Epithelial cell of proximal tubule (primary cell): ENCODE measurements around the gene MEG3. TPM values are rescaled to one million over a fixed set of nuclear protein-coding genes. Genes with fewer than 3 reads are reported as not detected.

ENCODE experiments used
- DNase-seq: peaks from one replicate; pipeline ENCODE4 v3.0.0-alpha.2; 2011; ENCODE audit warnings: low read depth
- H3K4me3 ChIP-seq: 2 replicates; pipeline ENCODE4 v1.5.1; 2011; ENCODE audit warnings: low read depth, mild to moderate bottlenecking, low read length
- CTCF ChIP-seq: conservative IDR thresholded peaks from 2 replicates; pipeline ENCODE4 v1.5.1; 2012; ENCODE audit warnings: low read depth, mild to moderate bottlenecking, low read length
- total RNA-seq: library from RNA; depleted of rRNA; stranded (reverse); fragments of >200 nt; gene quantifications from 2 replicates; pipeline ENCODE4 v1.2.3, GENCODE V29; 2015

Gene MEG3
- total RNA-seq, 1 donor from 2014 or later = 26.0 TPM

DNA sequence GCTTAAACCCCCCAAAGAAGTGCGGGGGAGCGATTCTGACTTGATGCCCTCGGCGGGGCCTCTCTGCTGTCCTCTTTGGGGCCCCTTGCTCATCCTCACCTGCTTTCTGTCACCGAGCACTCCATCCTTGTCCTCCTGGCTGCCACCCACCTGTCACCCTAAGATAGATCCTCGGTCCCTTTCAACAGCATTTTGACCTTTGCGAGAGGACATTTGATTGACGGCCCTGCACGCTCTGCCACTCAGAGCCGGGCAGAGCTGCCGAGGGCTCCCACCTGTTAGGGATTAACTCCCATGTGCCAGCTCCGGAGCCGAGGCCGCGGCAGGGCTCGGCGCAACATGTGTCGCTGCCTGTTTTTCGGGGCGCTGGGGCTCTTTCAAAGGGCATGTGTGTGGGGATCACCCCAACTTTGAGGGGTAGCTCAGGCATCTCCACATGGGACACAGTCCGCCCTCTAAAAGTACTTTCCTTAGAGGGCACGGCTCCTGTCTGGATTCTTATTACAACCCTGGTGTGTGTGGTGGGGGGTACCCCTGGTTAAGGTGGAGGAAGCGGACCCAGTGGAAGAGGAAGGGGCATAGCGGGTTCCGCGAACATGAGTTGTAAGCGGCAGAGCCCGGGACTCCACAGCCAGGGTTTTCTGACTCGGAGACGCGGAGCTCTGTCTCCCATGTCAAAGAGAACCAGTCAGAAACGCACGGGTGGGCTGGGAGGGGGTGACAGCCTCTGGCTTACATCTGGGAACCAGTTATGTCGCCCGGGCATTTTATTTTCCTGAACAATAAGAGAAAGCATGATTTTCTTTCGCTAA is 811 bp upstream of the MEG3 start:
- no peak for TF ChIP-seq CTCF
- no peak for DNase-seq
- H3K4me3 ChIP-seq = no peak overlapping the region

- no peak for TF ChIP-seq CTCF
- H3K4me3 ChIP-seq = no peak overlapping the region
- DNase-seq = no peak
Observed at GRCh38 chr14:100826391-100827100, 628 bp downstream of the MEG3 start.

DNA sequence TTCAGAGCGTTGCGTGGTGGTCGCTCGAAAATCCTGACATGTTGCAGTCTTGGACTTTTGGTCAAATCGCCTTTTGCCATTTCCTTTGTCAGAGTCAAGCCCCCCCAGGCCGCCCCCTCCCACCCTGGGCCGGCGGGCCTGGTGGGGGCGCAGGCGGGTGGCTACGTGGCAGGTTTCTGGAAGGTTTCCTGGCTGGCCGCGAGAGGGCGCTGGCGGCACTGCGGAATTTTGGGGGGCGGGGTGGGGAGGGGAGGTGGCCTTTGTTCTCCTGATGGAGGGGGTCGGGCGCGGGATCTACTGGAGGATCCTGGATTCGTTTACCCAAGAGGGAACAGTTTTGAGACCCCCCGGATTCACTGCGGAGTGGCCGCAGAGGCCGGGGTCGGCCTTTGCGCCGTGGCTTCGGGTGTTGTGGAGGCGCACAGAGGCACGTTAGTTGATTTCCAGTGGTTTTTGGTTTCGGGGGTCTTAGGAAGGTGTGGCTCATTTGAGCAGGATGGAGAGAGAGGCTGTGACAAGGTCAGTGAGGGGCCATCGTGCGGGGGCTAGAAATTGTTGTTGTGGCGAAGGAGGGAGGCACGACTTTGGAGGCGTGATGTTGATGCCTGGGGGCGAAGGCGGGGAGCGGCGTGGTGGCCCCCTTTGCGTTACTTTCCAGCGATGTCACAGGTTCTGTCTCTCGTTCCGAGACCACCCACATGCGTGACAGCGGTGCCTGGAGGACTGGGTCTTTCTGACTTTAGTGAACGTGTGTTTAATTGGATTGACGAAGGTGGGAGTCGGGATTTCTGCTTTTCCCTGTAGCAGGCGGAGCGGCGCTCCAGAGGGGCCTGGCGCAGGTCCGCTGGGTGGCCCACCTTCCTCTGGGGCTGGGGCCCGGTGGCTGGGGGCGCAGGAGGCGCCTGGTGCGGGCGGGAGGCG is 1.4 kb downstream of the MEG3 start:
- peak; percentile 33 for TF ChIP-seq CTCF
- H3K4me3 ChIP-seq = no peak overlapping the region
- no peak for DNase-seq

- DNase-seq = no peak
- TF ChIP-seq CTCF = peak; percentile 57
- H3K4me3 ChIP-seq = no peak overlapping the region
Observed at GRCh38 chr14:100828031-100828769, 2.3 kb downstream of the MEG3 start.

DNA sequence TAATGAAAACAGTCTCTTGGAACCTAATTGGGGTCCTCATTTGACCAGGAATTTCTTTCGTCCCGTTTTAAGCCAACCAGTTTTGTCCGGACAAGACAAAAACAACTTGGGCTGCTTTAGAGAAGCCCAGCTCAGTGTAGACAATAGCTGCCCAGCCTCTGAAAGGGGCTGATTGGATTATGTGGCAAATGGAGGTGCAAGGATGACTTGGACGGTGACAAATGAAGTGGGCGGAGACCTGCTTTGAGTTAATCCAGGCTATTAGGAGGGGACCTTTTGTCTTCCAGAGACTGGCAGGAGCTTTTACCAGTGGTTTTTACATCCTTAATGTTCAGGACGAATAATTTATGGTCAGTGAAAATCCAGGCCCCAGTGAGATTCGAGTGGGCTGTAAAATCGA is 4.8 kb downstream of the MEG3 start:
- no peak for TF ChIP-seq CTCF
- no peak for DNase-seq
- H3K4me3 ChIP-seq = no peak overlapping the region

DNA sequence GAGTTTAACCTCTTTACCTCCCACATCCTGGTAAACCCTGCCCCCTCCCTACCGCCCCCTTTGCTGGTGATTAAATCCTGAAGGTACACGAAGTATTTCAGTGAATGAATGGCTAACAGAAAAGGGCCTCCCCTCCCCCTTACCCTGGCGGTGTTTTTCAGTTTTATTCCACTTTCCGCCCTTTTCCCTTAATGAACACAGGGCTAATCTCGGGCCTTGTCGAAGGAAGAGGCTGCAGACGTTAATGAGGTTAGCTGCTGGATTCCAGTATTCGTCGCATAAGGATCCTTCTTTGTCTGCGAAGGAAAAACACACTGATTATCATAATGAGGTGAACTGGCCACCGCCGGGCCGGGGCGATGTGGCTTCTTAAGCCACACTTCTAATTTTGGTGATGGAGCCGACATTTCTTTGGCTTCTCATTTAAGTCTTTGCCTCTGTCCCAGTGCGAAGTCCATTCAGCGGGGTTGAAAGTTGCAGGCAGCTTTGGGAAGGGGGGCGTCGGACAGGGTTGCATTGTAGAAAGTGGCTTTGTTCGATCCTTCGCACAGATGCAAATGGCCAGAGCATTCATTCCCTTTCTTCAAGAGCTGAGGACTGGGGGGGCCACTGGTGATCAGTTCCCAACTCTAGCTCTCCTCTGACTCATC is 6.5 kb downstream of the MEG3 start:
- H3K4me3 ChIP-seq = no peak overlapping the region
- DNase-seq = no peak
- TF ChIP-seq CTCF = no peak
